ENCODE results near the gene NKAPL.

The NKAPL gene

GRCh38 chr6:28258877-28259777, at the start of gene NKAPL:
NKAPL (plus strand) TSS chr6:28259297; CDS start chr6:28259372, 75 bp downstream.
- peak; percentile 46 to 51 for DNase-seq (ENCODE audit: low read depth in 2 of 2)

- DNase-seq (ENCODE audit: low read depth in 2 of 2) = no peak
These were observed 49.2 kb upstream of the NKAPL start for GRCh38 chr6:28209753-28210535.

- no peak for DNase-seq (ENCODE audit: low read depth in 2 of 2)
These were observed 47.1 kb upstream of the NKAPL start for GRCh38 chr6:28211840-28212509.

- DNase-seq (ENCODE audit: low read depth in 2 of 2) = no peak
These were observed 46.4 kb upstream of the NKAPL start for GRCh38 chr6:28212510-28213212.

GRCh38 chr6:28213213-28213523, 45.9 kb upstream of the NKAPL start:
- no peak for DNase-seq (ENCODE audit: low read depth in 2 of 2)

GRCh38 chr6:28215425-28215824, 43.7 kb upstream of the NKAPL start:
- no peak for DNase-seq (ENCODE audit: low read depth in 2 of 2)

- DNase-seq (ENCODE audit: low read depth in 2 of 2) = no peak
These were observed 41.2 kb upstream of the NKAPL start for GRCh38 chr6:28217890-28218289.

- DNase-seq (ENCODE audit: low read depth in 2 of 2) = no peak
These were observed 40.5 kb upstream of the NKAPL start for GRCh38 chr6:28218312-28219248.

- DNase-seq (ENCODE audit: low read depth in 2 of 2) = no peak
These were observed 38.6 kb upstream of the NKAPL start for GRCh38 chr6:28220257-28221133.

GRCh38 chr6:28224131-28225055, 34.7 kb upstream of the NKAPL start:
- DNase-seq (ENCODE audit: low read depth in 2 of 2) = no peak

GRCh38 chr6:28225056-28225834, 33.9 kb upstream of the NKAPL start, which contains the start of gene ZSCAN9:
ZSCAN9 (plus strand) TSS chr6:28225275; CDS start chr6:28227085, 1,810 bp downstream.
- DNase-seq (ENCODE audit: low read depth in 2 of 2) = peak in 1 of 2 donors; percentile 10

- DNase-seq (ENCODE audit: low read depth in 2 of 2) = no peak
These were observed 32.6 kb upstream of the NKAPL start for GRCh38 chr6:28226460-28226859.

- no peak for DNase-seq (ENCODE audit: low read depth in 2 of 2)
These were observed 26.3 kb upstream of the NKAPL start for GRCh38 chr6:28232785-28233184.

- DNase-seq (ENCODE audit: low read depth in 2 of 2) = no peak
These were observed 23.1 kb upstream of the NKAPL start for GRCh38 chr6:28235912-28236452.

- no peak for DNase-seq (ENCODE audit: low read depth in 2 of 2)
These were observed 19.5 kb upstream of the NKAPL start for GRCh38 chr6:28239636-28240035.

- DNase-seq (ENCODE audit: low read depth in 2 of 2) = no peak
These were observed 18.6 kb upstream of the NKAPL start for GRCh38 chr6:28240471-28240870.

- no peak for DNase-seq (ENCODE audit: low read depth in 2 of 2)
These were observed 15.2 kb upstream of the NKAPL start for GRCh38 chr6:28243946-28244345.
